Gastroesophageal sphincter (tissue), 4 donors: Measurements from ENCODE around the gene IDS. TPM values are rescaled to one million over a fixed set of nuclear protein-coding genes. Genes with fewer than 3 reads are reported as not detected.

Experiments
- ATAC-seq: fragments of 150-250 bp; one replicate; pipeline ENCODE4 v1.9.1; 2016; ENCODE audit warnings: mild to moderate bottlenecking, moderate library complexity
- H3K27ac ChIP-seq, 4 donors: fragments of 200-600 bp; sonication (generic) in 3 of 4; 1 replicate in 3 of 4; 2 replicates in 1 of 4; pipeline ENCODE4 v1.5.1; 2016 to 2019
- H3K27me3 ChIP-seq: fragments of 200-600 bp; sonication (generic); one replicate; pipeline ENCODE4 v1.5.1; 2019
- H3K36me3 ChIP-seq, 2 donors: fragments of 200-600 bp; sonication (generic); one replicate each; pipeline ENCODE4 v1.5.1; 2019; ENCODE audit warnings: control low read depth in 1 of 2
- H3K4me1 ChIP-seq, 3 donors: fragments of 200-600 bp; sonication (generic); 1 replicate in 2 of 3; 2 replicates in 1 of 3; pipeline ENCODE4 v1.5.1; 2016 to 2019; ENCODE audit warnings: control low read depth in 2 of 3
- H3K4me3 ChIP-seq, 2 donors: fragments of 200-600 bp; sonication (generic); one replicate each; pipeline ENCODE4 v1.5.1; 2019; ENCODE audit warnings: mild to moderate bottlenecking in 1 of 2, moderate library complexity in 1 of 2
- H3K9me3 ChIP-seq, 3 donors: fragments of 200-600 bp; sonication (generic); one replicate each; pipeline ENCODE4 v1.5.1; 2017 to 2019; ENCODE audit warnings: control low read depth in 2 of 3
- CTCF ChIP-seq, 4 experiments: fragments of 200-600 bp in 2 of 4; fragments of 450-650 bp in 2 of 4; sonication (generic) in 1 of 4; IDR thresholded peaks; one replicate each; pipeline ENCODE4 v1.5.1; 2017 to 2019; ENCODE audit warnings: antibody characterized with exemption in 4 of 4, mild to moderate bottlenecking in 2 of 4, moderate library complexity in 2 of 4
- EP300 ChIP-seq: sonication (generic); formaldehyde crosslinking; IDR thresholded peaks from one replicate; pipeline ENCODE4 v1.6.1; 2017; ENCODE audit warnings: antibody characterized with exemption, mild to moderate bottlenecking
- POLR2A ChIP-seq, 2 donors: fragments of 450-650 bp; IDR thresholded peaks; one replicate each; pipeline ENCODE4 v1.6.1; 2017; ENCODE audit warnings: antibody characterized with exemption in 2 of 2, mild to moderate bottlenecking in 2 of 2, moderate library complexity in 1 of 2
- POLR2AphosphoS5 ChIP-seq: sonication (generic); formaldehyde crosslinking; IDR thresholded peaks from one replicate; pipeline ENCODE4 v1.6.1; 2017; ENCODE audit warnings: antibody characterized with exemption
- WGBS, 2 donors: methylation state at CpG; one replicate each; pipeline ENCODE4 v1.1.5; 2018; ENCODE audit warnings: low coverage in 1 of 2; 5-methylcytosine and 5-hydroxymethylcytosine counted together
- total RNA-seq, 4 donors: library from RNA; depleted of rRNA; stranded (reverse); fragments of >200 nt; gene quantifications; one replicate each; pipeline ENCODE4 v1.1.0, GENCODE V29; 2016

IDS gene
- total RNA-seq, 4 donors from 2014 or later = 65.1 to 117 (median 97.1) TPM

DNA sequence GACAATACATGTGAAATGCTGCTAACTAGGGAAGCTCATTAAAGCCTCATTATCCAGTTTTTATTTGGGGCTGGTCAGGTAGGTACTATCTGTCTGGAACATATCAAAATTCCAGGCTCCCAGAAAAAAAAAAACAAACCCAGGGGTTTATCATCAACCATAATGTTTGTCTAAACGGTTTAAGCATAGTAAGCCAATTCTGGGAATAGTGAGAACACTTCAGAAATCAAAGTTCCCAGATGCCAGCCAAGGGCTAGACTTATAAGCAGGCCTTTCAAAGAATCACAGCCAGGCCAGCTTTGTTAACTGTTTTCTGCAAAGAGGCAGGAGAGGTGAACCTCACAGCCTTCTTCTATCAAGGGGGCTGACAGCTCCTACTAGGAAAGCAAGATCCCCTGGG lies 8.1 kb downstream of the IDS start:
- Histone ChIP-seq H3K4me3 (no peak overlapping the region), H3K36me3 (peaks cover 0 to 98% of the 10 kb centered on the region in 2 donors), H3K27ac (no peak overlapping the region), H3K4me1 (peaks cover 0 to 28% (median 0%) of the 10 kb centered on the region in 3 donors), H3K9me3 (no peaks in the 10 kb centered on the region), H3K27me3 (no peaks in the 10 kb centered on the region)
- WGBS, 2 donors = 33% methylated on average over 1 of the region's 1 CpG; no CpG with 5 or more reads in 1 of the 2 donors
- TF ChIP-seq CTCF (IDR thresholded peaks at IDR 0.05) (no peak), EP300 (no peak), POLR2AphosphoS5 (no peak), POLR2A (IDR thresholded peaks at IDR 0.05) (no peak)
- no peak for ATAC-seq

DNA sequence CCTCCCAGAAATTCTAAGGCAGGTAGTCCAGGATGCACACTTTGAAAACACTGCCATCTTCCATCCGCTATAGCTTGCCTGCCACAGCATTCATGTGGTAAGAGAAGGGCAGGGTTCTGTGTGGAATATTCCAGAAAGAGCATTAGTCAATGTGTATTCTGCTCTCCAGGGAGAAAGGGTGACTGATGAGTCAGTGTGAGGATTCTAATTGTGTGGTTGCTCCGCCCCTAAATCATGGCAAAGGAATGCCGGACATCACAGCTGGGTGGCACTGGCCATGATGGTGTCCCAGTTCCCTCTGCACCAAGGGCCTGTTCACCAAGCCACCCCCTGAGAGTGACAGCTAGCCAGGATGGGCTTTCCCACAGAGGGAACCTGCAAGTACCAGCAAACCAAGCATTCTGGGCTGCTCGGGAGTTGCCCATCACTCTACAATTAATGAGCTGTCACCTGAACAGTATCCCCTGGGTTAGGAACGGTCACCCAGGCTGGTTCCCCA lies 9.5 kb downstream of the IDS start:
- H3K27ac ChIP-seq = no peak overlapping the region
- 65 to 88% methylated on average over 1 to 2 of the region's 5 CpGs for WGBS, 2 donors
- peaks cover 0 to 99% of the 10 kb centered on the region in 2 donors for H3K36me3 ChIP-seq
- no peak for ATAC-seq
- H3K4me3 ChIP-seq = no peak overlapping the region
- no peaks in the 10 kb centered on the region for H3K27me3 ChIP-seq
- H3K4me1 ChIP-seq = peaks cover 0 to 24% (median 0%) of the 10 kb centered on the region in 3 donors
- H3K9me3 ChIP-seq = no peaks in the 10 kb centered on the region
- TF ChIP-seq CTCF (IDR thresholded peaks at IDR 0.05) (no peak), POLR2A (IDR thresholded peaks at IDR 0.05) (no peak), POLR2AphosphoS5 (no peak), EP300 (no peak)

DNA sequence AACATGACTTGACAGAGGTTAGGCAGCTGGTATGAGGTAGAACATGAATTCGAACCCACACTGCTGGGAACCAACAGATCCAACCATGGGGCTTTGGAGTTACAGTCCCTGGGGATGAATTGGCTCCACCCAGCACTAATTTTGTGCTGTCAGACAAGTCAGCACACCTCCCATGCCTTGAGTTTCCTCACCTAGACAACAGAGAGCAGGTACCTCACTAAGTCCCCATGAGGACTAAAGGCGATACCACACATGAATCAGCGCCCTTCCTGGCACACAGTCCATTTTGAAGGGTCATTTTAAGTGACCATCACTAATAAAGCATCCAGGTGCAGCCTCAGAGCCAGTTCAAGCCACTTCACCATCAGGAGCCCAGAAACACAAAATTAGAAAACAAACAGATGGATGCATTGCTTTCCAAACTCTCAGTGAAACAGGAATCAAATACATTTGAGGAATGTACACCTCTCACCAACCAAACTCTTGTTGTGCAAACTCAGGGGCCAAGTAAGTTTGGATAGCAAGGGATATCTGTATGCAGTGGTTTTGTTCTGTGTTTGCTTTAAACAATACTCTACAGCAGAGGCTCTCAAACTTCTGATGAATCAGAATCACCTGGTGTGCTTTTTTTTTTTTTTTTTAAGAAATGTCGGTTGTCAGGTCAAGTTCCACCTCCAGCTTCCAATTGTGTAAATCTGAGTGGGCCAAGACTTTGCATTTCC lies 10.1 kb downstream of the IDS start:
- Histone ChIP-seq H3K9me3 (no peaks in the 10 kb centered on the region), H3K4me1 (peaks cover 0 to 24% (median 0%) of the 10 kb centered on the region in 3 donors), H3K27me3 (no peaks in the 10 kb centered on the region), H3K27ac (no peak overlapping the region), H3K36me3 (peaks cover 0 to 100% of the 10 kb centered on the region in 2 donors), H3K4me3 (no peak overlapping the region)
- WGBS, 2 donors = 49 to 100% methylated on average over 1 to 4 of the region's 4 CpGs
- ATAC-seq = no peak
- TF ChIP-seq POLR2A (IDR thresholded peaks at IDR 0.05) (no peak), POLR2AphosphoS5 (no peak), EP300 (no peak), CTCF (IDR thresholded peaks at IDR 0.05) (no peak)

- peaks cover 0 to 100% of the 10 kb centered on the region in 2 donors for H3K36me3 ChIP-seq
- H3K27me3 ChIP-seq = no peaks in the 10 kb centered on the region
- TF ChIP-seq CTCF (IDR thresholded peaks at IDR 0.05) (no peak), POLR2AphosphoS5 (no peak)
- H3K9me3 ChIP-seq = no peaks in the 10 kb centered on the region
- WGBS, 2 donors = 41 to 73% methylated on average over 2 to 3 of the region's 13 CpGs
- H3K4me3 ChIP-seq = no peak overlapping the region
- H3K27ac ChIP-seq = no peak overlapping the region
- H3K4me1 ChIP-seq = peaks cover 0 to 24% (median 0%) of the 10 kb centered on the region in 3 donors
- ATAC-seq = no peak
Observed at GRCh38 chrX:149493567-149494562, 11.2 kb downstream of the IDS start.
